Activated naive CD4-positive, alpha-beta T cell (primary cell): ENCODE measurements around the gene TBL1XR1.
"Not testable (repeated sequence)": the region's sequence is repeated elsewhere in the genome, so short reads cannot be mapped to it uniquely, and the experiment has no call there.

ENCODE experiments used
- DNase-seq, 4 experiments: peaks; one replicate each; lab custom pipeline; 2025; lab: John Stamatoyannopoulos, UW

TBL1XR1 gene

DNA sequence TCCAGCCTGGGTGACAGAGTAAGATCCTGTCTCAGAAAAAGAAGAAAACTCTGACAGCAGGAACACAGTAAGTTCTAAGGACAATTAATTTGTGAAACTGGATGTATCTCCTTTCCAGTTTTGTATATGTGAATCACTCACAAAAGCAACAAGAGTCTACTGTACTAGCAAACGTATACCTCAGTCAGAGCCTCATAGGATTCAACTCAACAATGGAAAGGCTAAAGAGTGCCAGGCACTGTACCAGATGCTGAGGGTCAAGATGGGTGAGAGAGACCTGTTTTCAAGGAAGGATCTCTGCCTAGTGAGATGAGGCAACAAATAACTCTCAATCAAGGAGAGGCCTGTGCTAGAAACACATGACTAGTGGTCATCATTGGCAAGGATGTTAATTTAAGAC is 14.9 kb downstream of the TBL1XR1 start:
- no peak for DNase-seq

DNA sequence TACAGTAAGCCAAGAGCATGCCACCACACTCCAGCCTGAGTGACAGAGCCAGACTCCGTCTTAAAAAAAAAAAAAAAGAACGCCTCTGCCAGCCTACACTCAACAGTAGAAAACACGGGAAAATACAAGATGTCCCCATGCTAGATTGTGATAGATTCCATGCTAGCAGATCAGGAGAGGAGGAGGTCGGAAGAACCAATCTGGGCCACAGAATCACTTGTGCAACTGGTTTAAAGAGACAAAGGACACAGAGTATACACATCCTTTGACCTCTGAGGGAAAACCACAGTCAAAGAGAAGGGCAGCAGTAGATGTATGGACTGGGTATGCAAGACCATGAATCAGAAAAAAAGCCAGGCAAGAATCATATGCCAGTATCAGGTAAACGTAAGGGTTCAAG is 15.9 kb downstream of the TBL1XR1 start:
- DNase-seq = no peak

DNA sequence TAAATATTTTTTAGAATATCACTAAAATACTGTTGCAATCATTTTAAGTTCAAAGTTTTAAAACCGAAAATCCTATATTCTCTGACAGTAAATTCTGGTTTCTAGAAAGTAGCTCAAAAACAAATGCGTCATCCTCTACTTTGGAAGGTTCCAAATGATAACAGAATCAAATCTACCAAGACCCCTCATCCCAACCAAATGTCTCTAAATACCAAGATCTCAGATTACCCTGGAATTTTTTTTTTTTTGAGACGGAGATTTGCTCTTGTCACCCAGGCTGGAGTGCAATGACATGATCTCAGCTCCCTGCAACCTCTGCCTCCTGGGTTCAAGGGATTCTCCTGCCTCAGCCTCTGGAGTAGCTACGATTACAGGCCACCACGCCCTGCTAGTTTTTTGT is 16.8 kb downstream of the TBL1XR1 start:
- DNase-seq = no peak

DNA sequence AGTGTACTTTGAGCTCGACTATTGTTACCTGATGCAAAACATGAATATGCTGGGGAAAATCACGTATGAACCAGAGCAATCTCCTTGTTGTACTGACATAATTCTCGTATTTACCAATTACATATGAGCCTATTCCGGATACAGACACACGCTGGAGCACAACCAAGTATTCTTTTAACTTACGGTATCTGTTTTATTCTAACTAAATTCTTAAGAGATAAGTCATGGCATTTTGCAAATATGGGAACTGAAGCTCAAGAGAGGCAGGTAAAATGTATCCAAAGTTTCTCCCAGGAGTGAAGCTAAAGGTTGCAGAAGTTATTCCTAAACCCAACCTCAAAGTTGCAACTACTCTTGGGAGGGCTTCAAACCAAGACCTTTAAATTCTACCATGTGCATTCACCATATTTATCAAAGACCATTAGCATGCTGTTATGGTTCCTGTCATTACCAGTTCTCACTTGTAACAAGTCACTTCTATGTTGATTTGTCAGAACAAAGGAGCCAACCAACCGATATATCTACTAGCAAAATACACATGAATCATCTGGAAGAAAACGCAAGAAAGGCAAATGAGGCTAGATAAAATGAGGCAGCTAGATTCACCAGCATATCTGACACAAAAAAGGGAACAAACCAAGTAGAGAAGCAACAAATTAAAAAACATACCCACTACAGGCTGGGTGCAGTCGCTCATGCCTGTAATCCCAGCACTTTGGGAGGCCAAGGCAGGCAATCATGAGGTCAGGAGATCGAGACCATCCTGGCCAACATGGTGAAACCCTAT is 17.8 kb downstream of the TBL1XR1 start:
- no peak for DNase-seq

DNA sequence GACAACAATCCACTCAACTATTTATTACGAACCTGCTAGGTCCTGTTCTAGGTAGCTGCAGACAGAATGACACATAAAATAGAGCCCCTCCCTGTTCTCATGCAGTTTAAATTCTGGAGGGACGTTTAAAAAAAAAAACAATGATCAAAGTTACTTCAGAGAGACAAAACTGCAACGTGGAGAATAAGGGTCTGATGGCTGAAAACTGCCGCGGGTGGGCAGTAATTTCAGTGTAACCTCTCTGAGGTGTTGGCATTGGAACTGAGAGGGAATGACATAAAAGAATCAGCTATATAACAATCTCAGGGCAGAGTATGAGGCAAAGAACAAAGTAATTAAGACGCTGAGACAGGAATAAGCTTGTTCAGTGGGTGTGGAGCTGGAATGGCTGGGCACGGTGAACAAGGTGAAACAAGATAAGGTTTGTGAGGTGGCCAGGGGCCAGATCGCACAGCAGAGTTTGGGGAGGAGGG is 19.5 kb downstream of the TBL1XR1 start:
- no peak for DNase-seq

DNA sequence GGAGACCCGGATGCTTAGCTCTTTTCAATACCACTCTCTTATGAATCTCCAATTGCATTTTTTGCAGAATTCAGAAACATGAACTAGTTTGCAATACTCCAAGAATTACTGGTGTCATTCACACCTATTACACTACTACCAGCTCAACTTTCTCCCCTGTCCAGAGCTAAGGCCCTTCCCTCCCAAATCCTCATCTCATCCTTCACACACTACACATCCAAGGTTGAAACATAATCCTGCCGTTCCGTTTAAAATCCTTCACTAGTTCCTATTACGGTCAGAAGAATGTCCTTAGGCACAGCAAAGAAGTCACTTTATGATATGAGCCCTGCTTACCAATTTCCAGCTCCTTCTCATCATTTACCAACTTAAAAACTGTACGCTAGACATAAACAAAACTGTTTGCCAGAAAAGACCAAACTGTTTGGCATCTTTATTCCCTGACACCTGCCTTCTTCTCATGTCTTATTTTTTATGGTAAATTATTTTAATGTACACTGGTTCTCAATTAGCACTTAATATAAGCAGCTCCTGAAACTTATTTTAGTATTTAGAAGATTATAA is 22.6 kb downstream of the TBL1XR1 start:
- DNase-seq = no peak

DNA sequence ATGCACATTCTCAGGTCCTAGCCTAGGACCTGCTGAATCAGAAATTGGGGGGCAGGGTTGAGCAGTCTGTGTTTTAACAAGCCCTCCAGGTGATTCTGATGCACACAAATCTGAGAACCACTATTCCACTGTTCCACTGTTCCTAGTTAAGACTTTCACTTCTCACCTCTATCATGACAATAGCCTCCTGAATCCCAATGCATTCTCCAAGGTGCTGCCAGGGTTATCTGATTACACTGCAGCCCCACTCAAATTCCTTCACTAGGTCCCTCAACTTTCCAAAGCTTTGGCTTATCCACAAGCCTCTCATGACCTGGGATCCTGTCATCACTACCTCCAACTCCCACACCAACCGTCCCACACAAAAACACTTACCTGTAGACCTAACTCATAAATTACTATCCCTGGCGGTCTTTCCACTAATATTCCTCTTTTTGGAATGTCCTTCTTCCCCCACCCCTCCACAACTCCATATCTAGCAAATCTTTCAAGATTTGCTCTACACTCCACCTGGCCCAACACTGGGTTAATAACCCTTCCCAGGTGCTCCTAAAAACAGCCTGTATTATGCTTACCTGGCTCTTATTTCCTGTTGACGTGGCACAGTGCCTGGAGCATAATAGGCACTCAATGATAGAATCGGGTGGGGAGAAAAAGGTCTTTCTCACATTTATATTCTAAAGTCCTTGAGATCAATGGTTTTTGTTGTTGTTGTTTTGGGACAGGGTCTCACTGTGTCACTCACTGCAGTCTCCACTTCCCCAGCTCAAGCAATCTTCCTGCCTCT is 27.2 kb downstream of the TBL1XR1 start:
- no peak for DNase-seq

DNA sequence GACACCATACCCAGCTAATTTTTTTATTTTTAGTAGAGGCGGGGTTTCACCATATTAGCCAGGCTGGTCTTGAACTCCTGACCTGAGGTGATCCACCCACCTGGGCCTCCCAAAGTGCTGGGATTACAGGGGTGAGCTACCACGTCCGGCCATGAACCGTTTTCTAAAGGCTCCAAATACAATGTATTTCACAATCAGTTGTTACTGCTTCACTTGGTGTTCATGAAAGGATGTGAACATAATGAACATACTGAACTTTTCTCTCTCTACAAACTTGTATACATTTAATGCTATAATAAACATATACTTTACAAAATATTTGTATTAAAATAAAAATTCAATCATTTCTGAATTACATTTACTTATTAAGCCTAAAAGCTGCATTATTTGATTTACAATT is 28.9 kb downstream of the TBL1XR1 start:
- DNase-seq = no peak

DNA sequence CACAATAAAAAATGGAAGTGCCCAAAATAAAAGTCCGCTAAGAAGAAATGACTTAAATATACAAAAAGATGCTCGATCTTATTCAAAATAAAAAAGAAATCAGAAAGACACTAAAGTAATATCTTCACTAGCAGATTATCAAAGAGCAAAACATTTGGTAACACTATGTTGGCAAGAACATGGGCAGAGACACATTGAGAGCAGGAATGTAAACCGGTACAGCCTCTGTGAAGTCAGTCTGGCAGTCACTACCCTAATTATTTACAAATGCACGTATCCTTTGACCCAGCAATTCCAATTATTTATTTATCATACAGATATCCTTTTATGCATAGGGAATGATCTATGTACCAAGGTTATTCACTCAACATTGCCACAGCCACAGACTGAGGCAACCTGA is 34.5 kb downstream of the TBL1XR1 start:
- no peak for DNase-seq

DNA sequence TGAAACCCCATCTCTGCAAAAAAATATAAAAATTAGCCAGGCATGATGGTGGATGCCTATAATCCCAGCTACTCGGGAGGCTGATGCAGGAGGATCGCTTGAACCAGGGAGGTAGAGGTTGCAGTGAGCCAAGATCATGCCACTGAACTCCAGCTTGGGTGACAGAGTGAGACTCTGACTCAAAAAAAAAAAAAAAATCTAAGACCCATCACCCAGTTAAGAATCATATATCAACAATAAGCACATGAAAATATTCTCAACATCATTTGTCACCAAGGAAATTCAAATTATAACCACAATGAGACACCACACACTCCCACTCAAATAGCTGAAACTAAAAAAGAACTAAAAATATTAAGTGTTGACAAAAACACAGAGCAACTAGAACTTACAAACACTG is 35.7 kb downstream of the TBL1XR1 start:
- not testable (repeated sequence) for DNase-seq

DNA sequence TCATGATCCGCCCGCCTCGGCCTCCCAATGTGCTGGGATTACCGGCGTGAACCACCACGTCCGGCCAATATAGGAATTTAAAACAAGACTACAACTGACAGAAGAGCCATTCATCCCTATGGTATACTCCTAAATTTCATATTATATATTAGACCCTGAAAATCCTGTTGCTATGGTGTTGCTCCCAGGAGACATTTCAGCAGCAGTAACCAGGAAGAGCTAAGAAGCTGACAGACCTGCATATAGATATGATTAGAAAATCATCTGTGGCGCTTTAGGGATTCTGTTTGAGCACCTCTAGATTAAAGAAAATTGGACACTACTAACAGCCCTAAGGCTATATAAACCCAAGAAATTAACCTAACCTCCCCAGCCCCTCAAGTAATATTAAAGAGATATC is 38.8 kb downstream of the TBL1XR1 start:
- no peak for DNase-seq

DNA sequence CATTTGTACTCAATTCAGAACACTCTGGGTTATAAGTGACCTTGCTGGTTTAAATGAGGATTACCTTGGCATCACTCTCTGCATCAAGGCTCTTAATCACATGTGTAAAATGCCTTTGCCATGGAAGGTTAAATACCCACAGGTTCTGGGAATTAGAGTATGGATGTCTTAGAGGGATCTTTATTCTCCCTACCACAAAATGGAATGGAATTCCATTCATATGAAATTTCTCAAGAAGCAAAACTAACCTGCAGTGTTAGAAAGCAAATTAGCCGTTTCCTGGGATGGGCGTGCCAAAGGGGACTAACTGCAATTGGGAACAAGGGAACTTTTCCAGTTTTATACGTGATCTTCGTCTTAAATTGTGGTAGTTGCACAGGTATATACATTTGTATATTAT is 39.8 kb downstream of the TBL1XR1 start:
- DNase-seq = no peak

DNA sequence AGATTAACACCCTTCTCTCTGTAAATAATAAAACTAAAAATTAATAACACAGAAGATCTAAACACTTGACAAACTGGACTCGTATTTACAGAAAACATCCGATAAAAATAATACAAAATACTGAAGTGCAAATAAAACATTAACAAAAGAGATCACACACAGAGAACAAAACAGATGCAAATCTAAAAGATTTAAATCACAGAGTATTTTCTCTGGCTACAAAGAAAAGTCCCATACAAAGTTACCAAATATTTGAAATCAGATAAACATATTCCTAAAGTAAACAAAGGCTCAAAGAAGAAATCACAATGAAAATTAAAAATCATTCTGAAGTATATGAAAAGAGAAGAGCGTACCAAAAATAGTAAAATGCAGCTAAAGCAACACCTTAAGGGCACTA is 42.5 kb downstream of the TBL1XR1 start:
- no peak for DNase-seq

DNA sequence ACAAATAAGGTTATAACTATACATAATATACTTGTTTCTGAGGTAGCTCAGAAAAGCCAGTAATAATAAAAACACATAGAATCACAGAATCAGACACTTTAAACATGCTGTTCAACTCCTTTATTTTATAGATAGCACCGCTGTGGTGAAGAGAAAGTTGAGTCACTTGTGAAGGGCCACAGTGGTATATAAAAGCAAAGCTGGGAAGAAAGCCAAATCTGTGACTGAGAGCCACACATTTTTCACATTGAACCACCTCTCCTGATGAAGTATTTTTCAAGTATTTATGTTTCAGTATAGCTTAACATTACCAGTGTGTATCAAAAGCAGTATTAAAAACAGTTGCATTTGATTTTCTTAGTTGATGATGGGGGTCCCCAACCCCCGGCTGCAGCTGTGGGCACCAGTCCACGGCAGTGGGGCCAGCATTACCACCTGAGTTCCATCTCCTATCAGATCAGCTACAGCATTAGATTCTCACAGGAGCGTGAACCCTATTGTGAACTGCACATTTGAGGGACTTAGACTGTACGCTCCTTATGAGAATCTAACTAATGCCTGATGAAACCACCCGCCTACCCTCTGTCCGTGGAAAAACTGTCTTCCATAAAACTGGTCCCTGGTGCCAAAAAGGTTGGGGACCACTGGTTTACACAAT is 46.2 kb downstream of the TBL1XR1 start:
- DNase-seq = no peak

DNA sequence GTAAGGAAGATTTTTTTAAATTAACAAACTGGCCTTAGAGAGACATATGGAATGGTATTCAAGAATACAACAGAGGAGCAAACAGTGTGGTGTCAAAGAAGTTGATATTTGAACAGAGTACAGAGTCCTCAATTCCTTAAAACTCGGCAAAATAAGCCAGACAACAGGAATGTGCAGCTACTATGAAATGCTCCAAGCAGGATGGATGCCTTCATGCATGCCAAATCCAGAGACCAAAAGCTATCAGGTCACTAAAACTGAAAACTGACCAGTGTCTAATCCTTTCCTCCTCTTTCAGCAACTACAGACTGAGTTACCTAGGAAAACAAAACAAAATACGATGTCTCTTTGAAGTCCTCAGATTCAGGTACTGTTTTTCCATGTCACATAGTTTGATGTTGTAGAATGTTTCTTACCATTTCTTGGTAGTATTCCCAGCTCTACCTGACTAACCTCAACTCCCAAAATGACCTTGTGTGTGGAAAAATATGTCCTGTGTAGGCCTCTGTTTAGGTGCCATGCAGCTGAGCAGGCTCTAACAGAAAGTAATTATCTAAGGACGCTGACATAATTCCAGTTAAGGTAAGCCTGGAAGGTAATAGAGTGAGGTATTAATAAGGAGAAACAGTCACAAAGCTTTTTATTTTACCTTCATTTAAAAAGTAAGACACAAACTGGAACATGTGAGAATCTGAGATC is 46.9 kb downstream of the TBL1XR1 start:
- DNase-seq = no peak

DNA sequence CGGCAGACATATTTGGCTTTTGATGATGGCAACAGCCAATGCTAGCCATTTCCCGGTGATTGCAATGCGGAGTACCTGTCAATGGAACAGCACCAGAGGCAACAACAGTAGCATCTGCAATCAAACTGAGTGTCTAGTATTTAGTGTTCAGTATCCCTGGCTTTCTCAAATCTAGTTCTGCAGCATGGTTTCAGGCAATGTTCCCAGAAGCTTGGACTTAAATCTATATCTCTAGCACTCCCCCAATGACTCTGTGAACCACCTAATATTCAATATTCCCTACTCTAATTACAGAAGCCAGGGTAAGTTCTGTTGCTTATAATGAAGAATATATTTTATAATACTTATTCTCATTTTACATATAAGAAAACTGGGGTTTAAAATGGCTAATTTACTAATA is 48.2 kb downstream of the TBL1XR1 start:
- no peak for DNase-seq

DNA sequence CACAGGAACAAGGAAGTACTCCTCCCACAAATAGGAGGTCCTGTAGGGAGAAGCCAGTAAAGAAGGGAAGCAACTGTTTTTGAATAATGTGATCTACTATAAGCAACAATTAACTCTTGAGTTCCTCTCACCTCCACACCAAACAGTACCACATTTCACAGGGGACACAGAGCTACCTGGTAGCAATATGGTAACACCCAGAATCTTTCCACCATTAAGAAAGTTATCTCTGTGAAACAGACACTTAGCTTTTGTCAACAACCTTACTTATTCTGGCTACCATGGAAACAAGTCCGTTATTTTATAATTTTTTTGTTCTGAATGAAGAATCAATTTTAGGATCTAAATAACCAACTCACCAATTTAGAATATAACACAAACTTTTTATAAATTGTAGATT is 49.5 kb downstream of the TBL1XR1 start:
- no peak for DNase-seq

DNA sequence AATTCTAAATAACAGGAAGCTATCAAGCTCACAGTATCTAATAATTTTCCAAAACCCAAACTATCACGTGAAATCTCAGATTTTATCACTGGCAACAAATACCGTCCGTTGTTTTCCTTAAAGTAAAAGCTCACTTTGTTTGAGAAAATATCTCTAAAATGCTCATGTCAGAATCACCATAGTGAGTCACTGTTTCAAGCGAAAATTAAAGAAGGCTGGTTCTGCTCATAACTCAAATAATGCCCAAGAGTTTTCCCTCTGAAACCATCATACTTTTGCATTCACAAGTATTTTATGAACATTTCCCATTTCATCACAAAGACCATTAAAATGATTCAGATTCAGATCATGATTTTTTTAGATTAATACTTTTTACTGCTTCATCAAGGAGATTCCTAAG is 50.6 kb downstream of the TBL1XR1 start:
- no peak for DNase-seq

DNA sequence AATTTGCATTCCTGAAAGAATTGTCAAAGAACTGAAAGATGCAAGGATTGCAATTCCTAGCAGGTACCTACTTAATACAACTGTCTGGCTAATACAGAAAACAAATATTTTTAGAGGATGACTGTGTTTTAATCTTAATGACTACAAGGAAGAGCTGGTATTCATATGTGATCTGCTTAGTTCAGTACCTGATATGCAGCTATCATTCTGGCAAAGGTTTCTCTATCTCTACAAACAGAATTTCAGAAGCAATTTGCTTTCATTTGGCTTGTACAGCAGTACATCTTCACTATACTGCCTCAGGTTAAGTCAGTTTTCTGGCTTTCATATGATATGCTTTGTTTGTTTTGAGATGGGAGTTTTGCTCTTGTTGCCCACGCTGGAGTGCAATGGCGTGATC is 51.3 kb downstream of the TBL1XR1 start:
- DNase-seq = no peak

DNA sequence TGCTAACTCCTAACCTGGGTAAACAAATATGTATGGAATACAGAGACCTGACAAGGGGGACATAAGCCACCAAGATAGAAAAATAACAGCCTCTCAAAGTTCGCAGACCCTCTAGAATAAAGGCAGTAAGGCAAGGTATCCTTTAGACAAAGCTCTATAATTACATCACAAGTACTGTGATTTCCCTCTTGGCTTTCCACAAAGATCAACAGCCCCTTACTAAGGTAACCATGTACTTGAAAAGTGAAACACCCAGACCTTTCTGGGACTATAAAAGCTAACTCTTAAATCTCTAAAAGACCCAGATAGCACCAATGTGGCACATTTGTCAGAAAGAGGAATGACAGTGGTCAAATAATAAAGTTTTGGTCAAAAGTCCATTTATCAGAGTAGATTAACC is 51.9 kb downstream of the TBL1XR1 start:
- DNase-seq = no peak

DNA sequence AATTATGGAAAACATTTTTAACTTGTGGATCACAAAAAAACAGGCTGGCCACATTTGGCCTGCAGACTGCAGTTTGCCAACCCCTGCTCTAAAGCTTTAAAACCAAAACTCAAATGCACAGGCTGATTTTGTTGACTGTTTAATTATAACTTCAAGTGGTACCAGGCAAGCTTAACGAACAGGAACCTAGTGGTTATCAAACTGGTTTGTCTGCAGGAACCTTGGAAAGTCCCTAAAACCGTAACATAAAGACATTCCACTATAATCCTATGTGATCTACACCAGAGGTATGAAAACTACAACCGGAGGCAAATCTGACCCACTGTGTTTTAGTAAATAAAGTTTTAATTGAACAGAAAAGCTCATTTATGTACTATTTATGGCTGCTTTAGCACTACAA is 52.4 kb downstream of the TBL1XR1 start:
- no peak for DNase-seq
